Prostate gland (tissue), 2 donors: ENCODE measurements around the gene CDYL2. TPM values are rescaled to one million over a fixed set of nuclear protein-coding genes. Genes with fewer than 3 reads are reported as not detected.
"Not testable (repeated sequence)": the region's sequence is repeated elsewhere in the genome, so short reads cannot be mapped to it uniquely, and the experiment has no call there.

Source experiments
- DNase-seq: peaks from one replicate; pipeline ENCODE4 v3.0.0-alpha.2; 2019; ENCODE audit warnings: low spot score
- H3K27ac ChIP-seq, 2 donors: fragments of 200-600 bp; sonication (generic); 2 replicates each; pipeline ENCODE4 v1.5.1; 2017 to 2019
- H3K27me3 ChIP-seq: fragments of 200-600 bp; sonication (generic); replicated peaks from 2 replicates; pipeline ENCODE4 v1.5.1; 2019; ENCODE audit not compliant: insufficient read depth
- H3K36me3 ChIP-seq, 2 donors: fragments of 200-600 bp; sonication (generic); 1 replicate in 1 of 2; 2 replicates in 1 of 2; pipeline versions ENCODE4 v1.5.1 to v1.8.1; 2017 to 2019
- H3K4me1 ChIP-seq: fragments of 200-600 bp; sonication (generic); replicated peaks from 2 replicates; pipeline ENCODE4 v1.5.1; 2019
- H3K4me3 ChIP-seq, 2 donors: fragments of 200-600 bp; sonication (generic); 2 replicates each; pipeline ENCODE4 v1.5.1; 2017 to 2019
- H3K9me3 ChIP-seq: fragments of 200-600 bp; sonication (generic); 2 replicates; pipeline ENCODE4 v1.5.1; 2017
- CTCF ChIP-seq, 4 experiments: fragments of 200-600 bp in 2 of 4; fragments of 450-650 bp in 2 of 4; sonication (generic) in 2 of 4; IDR thresholded peaks; 1 replicate in 3 of 4; 2 replicates in 1 of 4; pipeline ENCODE4 v1.5.1; 2016 to 2019; ENCODE audit warnings: antibody characterized with exemption in 4 of 4, mild to moderate bottlenecking in 2 of 4, moderate library complexity in 2 of 4
- POLR2A ChIP-seq: fragments of 450-650 bp; IDR thresholded peaks from one replicate; pipeline ENCODE4 v1.6.1; 2016; ENCODE audit warnings: antibody characterized with exemption, mild to moderate bottlenecking
- POLR2AphosphoS5 ChIP-seq: sonication (generic); formaldehyde crosslinking; IDR thresholded peaks from one replicate; pipeline ENCODE4 v1.6.1; 2017; ENCODE audit warnings: antibody characterized with exemption
- WGBS: methylation state at CpG from one replicate; pipeline ENCODE4 v1.1.5; 2018; 5-methylcytosine and 5-hydroxymethylcytosine counted together
- intact Hi-C: fragments of 100-400 bp; cut with DNase I; formaldehyde crosslinking; loops from one replicate; pipeline ENCODE4 v1.14.2; 2022
- total RNA-seq, 2 donors: library from RNA; depleted of rRNA; stranded (reverse); fragments of >200 nt; gene quantifications; one replicate each; pipeline ENCODE4 v1.1.0, GENCODE V29; 2016

CDYL2 gene
- total RNA-seq, 2 donors from 2014 or later = 42.8 to 63.7 TPM

- Histone ChIP-seq H3K27ac (no peak overlapping the region), H3K4me3 (no peak overlapping the region), H3K4me1 (no peaks in the 10 kb centered on the region), H3K27me3 (no peaks in the 10 kb centered on the region), H3K9me3 (no peaks in the 10 kb centered on the region), H3K36me3 (no peaks in the 10 kb centered on the region)
- TF ChIP-seq POLR2AphosphoS5 (no peak), POLR2A (no peak), CTCF (IDR thresholded peaks at IDR 0.05) (no peak)
- 16% methylated on average over 1 of the region's 1 CpG for WGBS
- intact Hi-C loops = no loop called here
- no peak for DNase-seq
Observed at GRCh38 chr16:80827007-80827406, 22.6 kb upstream of the CDYL2 start.

GRCh38 chr16:80825365-80825758 is 21.0 kb upstream of the CDYL2 start:
- Histone ChIP-seq H3K36me3 (no peaks in the 10 kb centered on the region), H3K9me3 (no peaks in the 10 kb centered on the region), H3K27me3 (no peaks in the 10 kb centered on the region), H3K4me1 (no peaks in the 10 kb centered on the region), H3K27ac (no peak overlapping the region), H3K4me3 (no peak overlapping the region)
- intact Hi-C loops = no loop called here
- 97% methylated on average over 1 of the region's 1 CpG for WGBS
- no peak for DNase-seq
- TF ChIP-seq POLR2AphosphoS5 (no peak), POLR2A (no peak), CTCF (IDR thresholded peaks at IDR 0.05) (no peak)

GRCh38 chr16:80824623-80825364 is 20.4 kb upstream of the CDYL2 start:
- peak; percentile 53 for DNase-seq
- Histone ChIP-seq H3K36me3 (no peaks in the 10 kb centered on the region), H3K4me1 (no peaks in the 10 kb centered on the region), H3K27ac (no peak overlapping the region), H3K4me3 (no peak overlapping the region), H3K9me3 (no peaks in the 10 kb centered on the region), H3K27me3 (no peaks in the 10 kb centered on the region)
- 36% methylated on average over 5 of the region's 5 CpGs for WGBS
- TF ChIP-seq CTCF (IDR thresholded peaks at IDR 0.05) (peak; percentile 49 to 78 (median 72)), POLR2A (no peak), POLR2AphosphoS5 (peak; percentile 27)
- intact Hi-C loops = no loop called here

- H3K36me3 ChIP-seq = no peaks in the 10 kb centered on the region
- H3K27me3 ChIP-seq = no peaks in the 10 kb centered on the region
- no peaks in the 10 kb centered on the region for H3K9me3 ChIP-seq
- 92% methylated on average over 2 of the region's 2 CpGs for WGBS
- no peak overlapping the region for H3K4me3 ChIP-seq
- intact Hi-C loops = no loop called here
- H3K4me1 ChIP-seq = no peaks in the 10 kb centered on the region
- TF ChIP-seq POLR2A (no peak), POLR2AphosphoS5 (no peak), CTCF (IDR thresholded peaks at IDR 0.05) (no peak)
- no peak overlapping the region for H3K27ac ChIP-seq
- no peak for DNase-seq
Observed at GRCh38 chr16:80819988-80820387, 15.6 kb upstream of the CDYL2 start.

GRCh38 chr16:80816356-80816755 is 12.0 kb upstream of the CDYL2 start:
- Histone ChIP-seq H3K4me3 (no peak overlapping the region), H3K27ac (no peak overlapping the region), H3K27me3 (no peaks in the 10 kb centered on the region), H3K4me1 (no peaks in the 10 kb centered on the region), H3K36me3 (no peaks in the 10 kb centered on the region), H3K9me3 (no peaks in the 10 kb centered on the region)
- WGBS = 74% methylated on average over 7 of the region's 7 CpGs
- TF ChIP-seq CTCF (IDR thresholded peaks at IDR 0.05) (no peak), POLR2A (no peak), POLR2AphosphoS5 (no peak)
- intact Hi-C loops = no loop called here
- DNase-seq = no peak

- intact Hi-C loops, H3K4me3 ChIP-seq, DNase-seq, H3K27ac ChIP-seq, H3K4me1 ChIP-seq, H3K9me3 ChIP-seq, H3K36me3 ChIP-seq, H3K27me3 ChIP-seq: not testable (repeated sequence)
- WGBS = 84% methylated on average over 2 of the region's 2 CpGs
Observed at GRCh38 chr16:80815278-80815677, 10.9 kb upstream of the CDYL2 start.
